Fibroblast of skin of back (primary cell): Measurements from ENCODE around the gene NEDD4L.
A peak's percentile ranks its signal among the peaks of the same experiment; 100 is the strongest.

Experiments
- DNase-seq: peaks from one replicate; pipeline ENCODE4 v3.0.0-alpha.2; 2013

The NEDD4L gene

DNA sequence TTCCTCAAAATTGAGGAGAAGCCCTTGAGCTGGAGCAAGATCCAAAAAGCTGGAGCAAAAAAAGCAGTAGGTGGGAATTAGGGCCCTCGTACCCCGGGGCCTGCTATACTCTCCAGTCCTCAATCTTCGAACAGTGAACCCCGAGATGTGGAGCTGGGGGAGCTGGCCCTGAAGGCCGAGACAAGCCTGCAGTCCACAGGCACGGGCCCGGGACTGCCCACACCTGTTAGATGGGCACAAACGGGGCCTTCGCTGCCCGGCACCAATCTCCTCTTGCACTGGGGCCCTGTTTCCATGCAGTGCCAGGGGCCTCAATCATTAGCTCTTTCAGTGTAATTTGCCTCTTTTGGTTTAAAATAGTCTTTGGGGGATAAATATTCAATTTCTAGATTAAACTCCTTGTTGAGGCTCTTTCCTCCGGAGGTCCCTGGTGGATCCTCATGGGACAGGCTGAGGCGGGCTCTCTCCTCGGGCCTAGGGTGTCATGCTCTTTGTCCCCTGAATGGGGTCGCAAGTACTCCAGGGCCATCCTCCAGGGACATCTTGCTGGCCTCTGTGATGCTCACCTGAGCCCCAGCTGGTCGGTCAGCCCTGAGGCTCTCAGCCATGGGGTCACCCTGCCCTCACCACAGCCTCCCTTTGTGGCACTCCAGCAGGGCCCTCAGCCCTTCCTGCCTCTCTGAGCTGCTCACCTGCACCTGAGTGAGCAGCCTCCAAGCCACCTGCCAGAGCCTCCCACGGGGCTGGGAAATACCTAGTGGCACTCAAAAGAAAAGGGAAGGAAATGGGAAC lies 361.3 kb downstream of the NEDD4L start:
- no peak for DNase-seq

- DNase-seq: no peak
Observed at GRCh38 chr18:58407263-58407648, 363.2 kb downstream of the NEDD4L start.

GRCh38 chr18:58407649-58408407 lies 363.8 kb downstream of the NEDD4L start:
- DNase-seq: no peak

GRCh38 chr18:58408665-58409064 lies 364.6 kb downstream of the NEDD4L start:
- no peak for DNase-seq

- DNase-seq: no peak
Observed at GRCh38 chr18:58409802-58410445, 365.9 kb downstream of the NEDD4L start.

- no peak for DNase-seq
Observed at GRCh38 chr18:58411323-58411722, 367.3 kb downstream of the NEDD4L start.

- DNase-seq: no peak
Observed at GRCh38 chr18:58412844-58413666, 369.0 kb downstream of the NEDD4L start.

DNA sequence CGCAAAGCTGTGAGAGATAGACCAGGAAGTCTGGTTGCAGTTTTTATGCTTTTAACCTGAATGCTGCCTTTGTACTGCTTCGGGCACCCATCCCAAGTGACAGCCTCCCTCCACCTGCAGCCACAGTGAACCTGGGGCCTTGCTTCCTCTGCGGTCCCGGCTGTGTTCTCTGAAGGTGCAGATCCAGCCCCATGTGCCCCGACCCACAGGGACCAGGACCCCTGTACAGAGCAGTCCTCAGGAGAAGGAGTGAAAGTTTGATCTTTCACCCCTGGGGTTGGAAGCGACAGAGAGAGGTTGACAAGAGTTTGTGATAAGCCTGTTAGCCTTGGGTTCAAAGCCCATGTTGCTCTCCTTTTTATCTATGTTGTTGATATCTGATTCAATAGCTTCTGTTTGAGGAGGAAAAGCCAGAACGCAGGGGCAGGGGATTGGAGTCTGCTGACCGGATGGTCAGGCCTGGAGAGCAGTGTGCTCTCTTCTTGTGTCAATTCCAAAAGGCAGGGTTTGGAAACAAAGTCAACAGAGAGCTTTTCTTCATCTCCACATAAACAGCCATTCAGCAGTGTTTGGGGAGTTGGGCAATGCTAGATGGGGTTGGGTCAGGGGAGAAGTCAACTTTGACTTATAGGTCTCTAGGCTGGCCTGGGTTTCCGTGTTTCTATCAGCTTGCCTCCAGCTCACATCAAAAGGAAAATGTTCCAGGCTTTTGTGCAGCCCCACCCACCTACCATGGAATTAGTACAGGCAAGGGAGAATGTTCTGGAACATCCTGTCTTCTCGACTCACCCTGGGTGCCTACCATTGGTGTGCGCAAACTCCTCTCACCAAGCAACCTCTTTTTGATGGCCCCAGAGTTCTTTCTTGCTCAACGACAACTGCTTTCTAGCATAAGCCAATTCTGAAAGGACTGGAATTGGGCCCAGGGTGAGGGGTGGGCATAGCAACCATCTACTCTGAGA lies 369.9 kb downstream of the NEDD4L start:
- no peak for DNase-seq

DNA sequence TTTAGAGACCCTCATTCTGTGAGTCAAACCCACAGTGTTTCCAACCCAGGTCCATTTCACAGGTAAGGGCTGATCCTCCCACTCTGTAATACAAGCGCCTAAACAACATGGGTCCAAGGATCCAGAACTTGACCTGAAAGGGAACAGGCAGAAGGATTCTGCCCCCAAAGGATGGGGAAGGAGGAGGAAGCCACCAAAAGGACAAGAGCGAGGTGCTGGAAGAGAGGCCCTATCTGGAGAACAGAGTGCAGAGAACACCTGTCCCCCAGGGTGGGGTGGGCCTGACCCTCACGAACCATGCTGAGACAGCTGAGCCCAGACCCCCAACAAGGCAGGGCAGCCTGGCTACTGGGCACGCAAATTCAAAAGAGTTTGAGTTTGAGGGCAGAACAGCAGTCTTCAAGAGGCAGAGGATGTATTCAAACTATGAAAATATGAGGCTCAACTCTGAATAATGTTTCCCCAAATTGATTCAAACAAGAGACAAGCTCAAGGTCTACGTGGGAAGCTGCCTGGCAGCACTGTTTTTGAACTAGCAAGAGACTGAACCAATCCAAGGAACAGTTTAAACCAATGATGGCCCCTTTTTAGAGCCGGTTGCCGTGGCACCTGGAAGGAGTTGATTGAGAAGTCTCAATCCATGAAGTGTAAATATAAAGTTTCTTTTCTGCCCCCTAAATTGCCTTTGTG lies 372.1 kb downstream of the NEDD4L start:
- no peak for DNase-seq

DNA sequence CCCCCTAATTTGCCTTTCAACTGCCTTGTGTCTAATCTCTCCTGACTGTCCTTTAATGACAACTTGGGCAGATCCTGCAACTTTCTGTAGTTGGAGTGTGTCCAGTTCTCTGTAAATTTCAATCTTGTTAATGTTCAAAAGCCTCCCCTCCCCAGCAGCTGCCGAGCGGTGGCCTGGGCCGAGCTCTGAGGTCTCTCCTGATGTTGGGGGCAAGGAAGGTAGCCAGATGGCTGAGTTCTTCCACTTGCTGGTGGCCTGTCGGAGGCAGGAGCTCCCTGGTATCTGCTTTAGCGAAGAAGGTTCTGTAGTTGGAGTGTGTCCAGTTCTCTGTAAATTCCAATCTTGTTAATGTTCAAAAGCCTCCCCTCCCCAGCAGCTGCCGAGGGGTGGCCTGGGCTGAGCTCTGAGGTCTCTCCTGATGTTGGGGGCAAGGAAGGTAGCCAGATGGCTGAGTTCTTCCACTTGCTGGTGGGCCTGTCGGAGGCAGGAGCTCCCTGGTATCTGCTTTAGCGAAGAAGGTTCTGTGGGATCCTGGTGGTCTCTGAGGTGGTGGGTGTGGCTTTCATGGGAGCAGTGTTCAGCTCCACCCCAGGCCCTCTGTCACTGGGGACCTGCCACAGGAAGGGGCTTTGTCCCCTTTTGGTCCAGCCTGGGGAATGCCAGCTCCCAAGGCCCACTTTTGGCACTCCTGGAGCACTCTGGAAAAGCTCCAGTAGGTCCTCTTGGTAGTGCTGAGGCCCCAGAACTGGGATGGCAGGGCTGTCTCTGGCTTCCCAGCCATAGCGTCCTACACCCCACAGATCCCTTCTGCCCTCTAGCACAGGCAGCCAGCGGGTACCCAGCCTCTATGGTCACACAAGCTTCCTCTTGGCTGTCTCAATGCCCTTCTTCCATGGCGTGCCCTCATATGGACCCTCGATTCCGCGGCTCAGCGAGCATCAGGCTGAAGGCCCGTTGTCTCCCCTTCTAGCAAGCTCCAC lies 373.0 kb downstream of the NEDD4L start:
- peak; percentile 62 for DNase-seq

DNA sequence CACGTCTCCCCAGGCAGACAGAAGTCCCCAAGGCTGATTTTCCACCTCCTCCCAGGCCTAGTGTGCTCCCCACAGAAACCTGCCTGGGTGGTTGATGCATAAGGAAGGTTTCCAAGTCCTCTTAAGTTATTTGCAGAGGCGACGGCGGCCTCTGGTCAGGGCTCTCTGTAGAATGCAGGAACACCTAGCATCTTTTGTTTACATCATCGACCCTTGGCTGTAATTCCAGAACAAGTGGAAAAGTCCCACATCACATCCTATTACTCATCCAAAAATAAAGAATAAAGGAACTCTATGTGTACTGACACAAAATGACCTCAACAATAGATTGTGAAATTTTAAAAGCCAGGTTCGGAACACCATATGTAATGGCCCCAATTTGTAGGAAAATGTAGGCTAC lies 373.7 kb downstream of the NEDD4L start:
- DNase-seq: no peak

DNA sequence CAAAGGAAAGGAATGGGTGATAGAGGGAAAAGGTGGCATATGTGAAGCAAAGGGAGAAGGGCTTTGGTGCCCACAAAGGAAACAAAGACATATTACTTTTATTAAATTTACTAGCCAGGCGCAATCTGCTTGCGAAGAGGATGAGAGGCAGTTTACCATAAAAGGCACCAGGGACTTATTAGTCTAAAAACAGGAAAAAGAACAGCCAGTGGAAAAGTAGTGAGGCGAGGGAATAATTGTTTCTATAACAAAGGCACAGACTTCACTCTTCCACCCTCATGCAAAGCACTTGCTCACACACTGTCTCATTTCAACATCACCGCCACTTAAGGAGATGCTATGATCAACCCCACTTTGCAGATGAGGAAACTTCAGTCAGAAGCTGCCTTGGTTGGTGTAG lies 374.3 kb downstream of the NEDD4L start:
- DNase-seq: no peak

- DNase-seq: no peak
Observed at GRCh38 chr18:58419587-58420199, 375.7 kb downstream of the NEDD4L start.

DNA sequence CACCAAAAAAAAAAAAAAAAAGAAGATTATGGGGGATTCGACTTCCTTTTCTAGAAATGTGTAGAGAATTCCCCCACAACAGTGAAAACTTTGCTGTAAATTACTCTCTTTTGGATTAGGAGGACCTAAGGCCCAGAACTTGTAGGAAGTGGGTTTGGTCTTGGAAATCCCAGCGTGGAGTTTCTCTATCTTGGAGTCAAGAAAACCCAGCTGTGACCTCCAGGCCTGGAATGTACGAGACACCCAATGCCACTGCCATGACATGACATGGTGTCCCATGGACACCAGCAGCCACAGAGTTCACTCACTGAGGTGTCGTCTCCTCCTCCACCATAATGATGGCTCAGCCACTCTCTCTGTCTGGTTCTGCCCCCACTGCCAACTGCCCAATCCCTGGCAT lies 382.6 kb downstream of the NEDD4L start:
- no peak for DNase-seq

DNA sequence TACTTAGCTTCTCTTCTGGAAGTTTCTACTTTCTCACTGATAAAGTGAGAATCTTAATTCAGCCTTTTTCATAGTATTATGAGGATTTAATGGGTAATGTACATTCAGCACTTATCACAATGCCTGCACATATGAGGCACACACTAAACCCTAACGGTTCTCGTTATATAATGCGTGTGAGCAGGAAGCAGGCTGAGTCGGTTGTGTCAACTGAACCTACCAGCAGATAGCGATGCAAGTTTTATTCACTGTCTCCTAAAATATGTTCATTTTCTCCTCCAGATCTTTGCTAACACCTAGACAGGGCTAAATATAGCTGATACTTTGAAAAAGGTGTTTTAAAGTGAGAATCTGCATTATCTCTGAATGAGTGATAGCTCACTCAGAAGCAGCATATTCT lies 383.3 kb downstream of the NEDD4L start:
- no peak for DNase-seq

DNA sequence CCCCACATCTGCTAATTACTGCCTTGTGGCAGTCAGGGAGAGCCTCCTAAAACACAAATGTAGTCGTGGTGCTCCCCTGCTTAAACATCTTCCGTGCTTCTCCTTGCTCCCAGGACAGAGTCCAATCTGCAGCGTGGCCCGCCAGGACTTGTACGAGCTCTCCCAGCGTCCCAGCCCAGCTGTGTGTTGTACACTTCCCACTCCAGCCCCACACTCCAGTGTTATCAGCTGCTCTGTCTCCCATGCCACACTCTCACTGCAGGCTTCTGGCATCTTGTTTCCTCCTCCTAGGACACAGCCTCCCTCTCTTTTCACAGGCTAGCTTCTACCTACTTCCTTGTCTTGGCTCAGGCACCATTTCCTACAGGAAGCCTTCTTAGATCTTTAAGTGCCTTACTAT lies 385.4 kb downstream of the NEDD4L start:
- DNase-seq: no peak

DNA sequence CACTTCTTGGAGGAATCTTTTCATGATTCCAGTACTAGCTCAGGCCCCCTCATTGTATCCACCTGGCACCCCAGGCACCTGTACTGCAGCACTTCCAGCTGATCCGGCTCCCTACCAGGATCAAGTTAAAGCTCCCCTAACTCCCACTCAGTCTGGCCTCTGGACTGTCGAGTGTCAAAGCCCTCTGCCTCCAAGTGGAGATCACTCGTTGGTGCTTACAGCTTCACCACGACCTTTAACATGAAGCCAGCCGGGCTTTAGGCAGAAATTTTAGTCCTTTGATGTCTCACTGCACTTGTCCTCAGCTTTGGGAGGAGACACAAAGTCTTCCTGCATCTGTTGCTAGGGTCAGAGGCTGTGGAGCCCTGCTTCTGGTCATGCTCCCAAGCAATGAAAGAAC lies 387.2 kb downstream of the NEDD4L start:
- DNase-seq: no peak

DNA sequence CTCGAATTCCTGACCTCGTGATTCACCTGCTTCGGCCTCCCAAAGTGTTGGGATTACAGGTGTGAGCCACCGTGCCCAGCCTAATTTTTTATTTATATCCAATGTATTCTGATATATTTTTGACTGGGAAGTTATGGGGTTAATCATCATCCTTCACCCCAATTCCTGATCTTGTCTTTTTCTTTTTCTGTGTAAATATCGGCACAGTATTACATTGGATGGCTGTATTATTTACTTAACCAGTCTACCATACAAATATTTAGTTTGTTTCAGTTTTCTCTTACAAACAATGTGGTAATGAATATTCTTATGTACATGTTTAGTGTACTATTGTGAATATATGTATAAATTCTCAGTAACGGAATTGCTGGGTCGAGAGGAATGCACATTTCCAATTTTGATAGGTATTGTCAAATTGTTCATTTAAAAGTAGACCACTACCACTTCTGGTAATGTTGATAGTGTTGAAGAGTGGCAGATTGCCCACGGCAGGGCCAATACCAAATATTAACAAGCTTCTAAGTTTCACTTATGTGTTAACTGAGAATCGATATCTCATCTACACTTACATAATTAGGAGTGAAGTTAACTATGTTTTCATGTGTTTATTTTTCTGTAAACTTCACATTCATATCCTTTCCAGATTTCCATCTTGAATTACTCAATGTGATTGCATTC lies 388.2 kb downstream of the NEDD4L start:
- DNase-seq: no peak
